HG02759 (cell line): Measurements from ENCODE around the gene ZNF605.
A peak's percentile ranks its signal among the peaks of the same experiment; 100 is the strongest.
"Not testable (repeated sequence)": the region's sequence is repeated elsewhere in the genome, so short reads cannot be mapped to it uniquely, and the experiment has no call there.

Source experiments
- ATAC-seq: cut with Tn5 transposase; IDR thresholded peaks from one replicate; pipeline ENCODE4 v1.9.1; 2021; ENCODE audit warnings: mild to moderate bottlenecking, moderate library complexity; ENCODE audit not compliant: unreplicated experiment

The ZNF605 gene

DNA sequence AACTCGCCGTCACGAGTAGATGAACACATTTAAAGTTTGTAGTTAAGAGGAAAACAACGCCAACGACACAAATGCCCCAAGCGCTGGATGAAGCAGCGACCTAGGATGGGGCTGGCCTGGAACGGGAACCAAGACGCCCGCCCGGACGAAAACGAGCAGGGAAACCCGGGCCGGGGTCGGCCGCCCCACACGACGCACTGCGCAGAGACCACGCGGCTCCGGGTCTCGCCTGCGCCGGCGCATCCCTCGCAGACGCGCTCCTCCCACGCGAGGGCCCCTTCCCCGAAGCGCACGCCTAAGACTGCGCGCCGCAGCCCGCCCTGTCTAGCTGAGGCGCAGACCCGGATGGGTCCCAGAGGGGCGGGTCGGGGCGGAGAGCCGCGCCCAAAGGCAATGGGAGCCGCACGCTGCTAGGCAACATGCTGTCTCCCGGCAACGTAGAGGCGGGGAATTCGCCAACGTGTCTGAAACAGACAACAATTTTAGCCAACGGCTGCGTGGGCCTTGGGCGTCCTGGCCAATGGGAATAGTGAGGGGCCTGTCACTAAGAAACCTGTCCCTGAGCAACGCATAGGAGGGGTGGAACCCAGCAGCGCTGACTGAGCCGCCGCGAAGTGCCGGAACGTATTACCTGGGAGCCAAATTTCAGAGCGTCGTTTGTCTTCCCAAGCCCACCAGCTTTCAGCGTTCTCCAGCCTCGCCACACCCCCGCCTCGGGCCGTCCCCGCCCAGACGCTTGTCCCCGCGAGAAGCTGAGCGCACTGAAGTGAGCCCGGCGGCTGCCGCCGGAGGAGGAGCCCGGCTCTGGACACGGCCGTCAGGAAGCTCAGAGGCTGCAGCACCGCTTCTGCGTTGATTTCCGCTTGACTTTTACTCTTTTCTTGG lies 47.7 kb downstream of the ZNF605 start:
- peak; percentile 90 for ATAC-seq

- ATAC-seq = not testable (repeated sequence)
These were observed 48.3 kb downstream of the ZNF605 start for GRCh38 chr12:132907789-132908144.

- no peak for ATAC-seq
These were observed 48.9 kb downstream of the ZNF605 start for GRCh38 chr12:132907216-132907615.

DNA sequence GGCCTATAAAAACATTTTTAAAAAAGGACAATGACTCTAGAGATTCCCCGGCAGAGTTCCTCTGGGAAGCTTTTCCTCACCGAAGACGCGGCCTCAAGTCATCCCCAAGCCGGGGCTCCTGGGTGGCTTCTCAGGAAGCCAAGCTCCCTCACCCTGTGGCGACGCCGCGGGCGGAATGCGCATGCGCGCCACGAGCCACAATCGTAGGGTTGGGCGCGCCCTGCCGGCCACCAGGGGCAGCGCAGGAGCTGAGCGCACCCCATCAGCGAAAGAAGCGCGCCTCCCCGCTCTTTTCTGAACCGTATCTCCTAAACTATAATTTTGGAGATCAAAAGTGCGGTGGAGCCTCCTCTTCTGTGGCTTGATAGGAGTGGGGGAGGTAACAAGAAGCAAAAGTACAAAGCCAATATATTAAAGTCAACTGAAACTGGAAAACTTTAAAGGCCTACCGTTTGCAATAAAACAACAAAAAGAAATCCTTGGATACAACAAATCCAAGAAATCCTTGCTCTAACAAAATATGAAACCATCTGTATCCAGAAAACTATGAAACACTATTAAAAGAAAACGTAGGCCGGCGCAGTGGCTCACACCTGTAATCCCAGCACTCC lies 51.3 kb downstream of the ZNF605 start:
- no peak for ATAC-seq

GRCh38 chr12:132899033-132899432 lies 57.1 kb downstream of the ZNF605 start:
- ATAC-seq = no peak

DNA sequence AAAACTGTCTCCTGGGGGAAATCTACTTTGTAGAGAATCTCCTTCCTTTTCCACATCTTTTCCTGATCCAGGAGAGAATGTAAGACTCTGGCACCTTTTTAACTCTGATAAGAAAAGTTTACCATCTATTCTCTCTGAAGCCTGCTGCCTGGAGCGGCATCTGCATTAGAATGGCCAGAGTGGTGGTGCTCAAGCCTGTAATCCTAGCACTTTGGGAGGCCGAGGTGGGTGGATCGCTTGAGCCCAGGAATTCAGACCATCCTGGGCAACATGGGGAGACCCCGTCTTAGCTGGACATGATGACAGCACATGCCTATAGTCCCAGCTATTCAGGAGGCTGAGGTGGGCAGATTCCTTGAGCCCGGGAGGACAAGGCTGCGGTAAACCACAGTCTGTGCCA lies 67.3 kb downstream of the ZNF605 start:
- no peak for ATAC-seq

DNA sequence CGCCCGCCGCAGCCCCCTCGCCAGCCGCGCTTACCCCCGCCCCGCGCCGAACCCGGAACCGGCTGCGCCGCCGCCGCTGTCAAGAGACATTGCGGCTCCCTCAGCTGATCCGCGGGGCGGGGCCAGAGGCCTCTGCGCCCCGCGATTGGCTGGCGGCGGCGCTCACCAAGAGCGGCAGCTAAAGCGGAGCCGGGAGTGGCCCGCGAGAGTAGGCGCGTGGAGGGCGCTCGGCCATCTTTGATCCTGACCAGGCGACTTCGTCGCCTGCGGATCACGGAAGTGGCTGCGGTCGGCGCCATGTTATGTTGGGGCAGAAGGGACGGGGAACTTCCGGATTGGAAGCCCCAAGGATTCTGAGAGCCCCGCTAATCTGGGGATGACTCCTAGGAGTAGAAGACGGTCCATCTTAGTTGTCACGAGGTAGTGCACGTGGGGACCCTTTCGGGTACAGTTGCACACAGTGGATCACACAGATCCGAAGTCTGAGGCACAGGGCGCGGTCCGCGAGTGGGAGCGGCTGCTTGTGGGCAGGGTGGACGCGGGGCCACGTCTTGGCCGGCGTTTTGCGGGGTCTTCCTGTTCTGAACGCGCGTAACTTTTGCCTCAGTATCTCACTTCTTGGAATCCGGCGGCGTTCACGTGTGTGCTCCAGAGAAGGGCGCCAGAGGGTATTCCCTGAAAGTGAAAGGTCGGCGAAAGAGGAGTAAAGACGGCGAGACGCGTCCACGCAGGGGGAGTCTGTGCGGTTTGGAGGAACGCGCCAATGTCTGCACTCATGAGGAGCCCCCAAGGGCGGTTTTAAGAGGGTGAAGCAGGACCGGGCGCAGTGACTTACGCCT lies 68.4 kb downstream of the ZNF605 start, which contains the start of gene CHFR:
CHFR (minus strand) TSS at position 93 of the 839 bp plus-strand sequence. CDS start 277 bp downstream, outside the sequence.
- peak; percentile 98 for ATAC-seq

DNA sequence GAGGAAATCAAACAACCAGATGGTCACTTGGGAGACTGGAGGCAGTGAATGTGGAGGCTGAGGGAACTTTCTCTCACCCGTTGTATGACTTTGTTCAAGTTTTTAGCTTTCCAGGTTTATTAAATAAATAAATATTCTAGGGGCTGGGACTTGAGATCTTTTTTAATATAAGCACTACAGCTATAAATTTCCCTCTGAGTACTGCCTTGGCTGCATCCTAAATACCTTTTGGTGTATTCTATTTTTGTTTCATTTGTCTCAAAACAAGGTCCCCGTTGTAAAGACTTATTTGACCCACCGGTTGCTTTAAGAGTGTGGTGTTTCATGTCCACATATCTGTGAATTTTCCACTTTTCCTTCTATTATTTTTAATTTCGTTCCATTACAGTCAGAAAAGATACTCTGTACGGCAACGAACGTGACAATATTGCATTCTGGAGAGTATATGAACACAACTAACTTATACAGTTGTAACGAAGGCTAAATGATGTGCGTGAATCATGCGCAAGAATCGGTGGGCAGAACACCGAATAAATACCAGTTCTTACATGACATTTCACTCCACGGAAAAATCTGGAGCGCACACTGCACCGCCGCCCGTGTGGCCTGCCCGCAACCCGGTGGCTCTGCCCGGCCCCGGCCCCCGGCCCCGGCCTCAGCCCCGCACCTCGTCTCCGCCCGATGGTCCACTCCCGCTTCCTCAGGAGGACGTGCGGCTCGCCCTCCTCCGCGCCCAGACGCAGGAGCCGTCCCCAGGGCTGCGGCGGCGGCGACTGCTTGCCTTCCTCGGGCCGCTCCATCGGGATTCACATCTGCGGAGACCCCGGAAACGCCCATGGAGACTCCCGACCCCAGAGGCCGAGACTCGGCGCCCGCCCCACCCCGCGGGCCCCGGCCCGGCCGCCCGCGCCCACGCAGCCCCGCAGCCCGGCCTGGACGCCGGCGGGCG lies 69.3 kb downstream of the ZNF605 start:
- peak; percentile 20 for ATAC-seq

DNA sequence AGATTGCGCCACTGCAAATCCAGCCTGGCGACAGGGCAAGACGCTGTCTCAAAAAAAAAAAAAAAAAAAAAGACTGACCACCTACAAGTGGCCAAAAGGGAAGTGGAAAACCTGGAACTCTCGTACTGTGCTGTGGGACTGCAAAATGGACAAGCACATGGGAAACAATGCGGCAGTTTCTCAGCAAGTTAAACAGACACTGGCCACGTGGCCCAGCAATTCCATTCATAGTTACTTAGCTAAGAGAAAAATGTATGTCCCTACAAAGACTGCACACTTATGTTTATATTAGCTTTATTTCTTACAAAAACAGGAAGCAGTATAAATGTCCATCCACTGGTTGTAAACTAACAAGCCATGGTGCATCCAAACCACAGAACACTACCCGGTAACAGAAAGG lies 74.3 kb downstream of the ZNF605 start:
- ATAC-seq = no peak

GRCh38 chr12:132874620-132875019 lies 81.5 kb downstream of the ZNF605 start:
- not testable (repeated sequence) for ATAC-seq

DNA sequence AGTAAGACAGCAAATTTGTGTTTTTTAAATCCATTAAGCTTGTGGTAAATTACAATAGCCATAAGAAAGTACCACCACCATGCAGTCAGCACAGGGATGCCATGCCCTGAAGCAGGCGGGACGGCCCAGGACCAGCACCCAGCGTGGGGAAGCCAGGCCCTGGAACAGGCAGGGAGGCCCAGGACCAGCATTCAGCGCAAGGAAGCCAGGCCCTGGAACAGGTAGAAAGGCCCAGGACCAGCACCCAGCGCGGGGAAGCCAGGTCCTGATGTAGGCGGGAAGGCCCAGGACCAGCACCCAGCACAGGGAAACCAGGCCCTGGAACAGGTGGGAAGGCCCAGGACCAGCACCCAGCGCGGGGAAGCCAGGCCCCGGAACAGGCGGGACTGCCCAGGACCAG lies 81.9 kb downstream of the ZNF605 start:
- ATAC-seq = no peak

- ATAC-seq = no peak
These were observed 82.4 kb downstream of the ZNF605 start for GRCh38 chr12:132873724-132874123.

DNA sequence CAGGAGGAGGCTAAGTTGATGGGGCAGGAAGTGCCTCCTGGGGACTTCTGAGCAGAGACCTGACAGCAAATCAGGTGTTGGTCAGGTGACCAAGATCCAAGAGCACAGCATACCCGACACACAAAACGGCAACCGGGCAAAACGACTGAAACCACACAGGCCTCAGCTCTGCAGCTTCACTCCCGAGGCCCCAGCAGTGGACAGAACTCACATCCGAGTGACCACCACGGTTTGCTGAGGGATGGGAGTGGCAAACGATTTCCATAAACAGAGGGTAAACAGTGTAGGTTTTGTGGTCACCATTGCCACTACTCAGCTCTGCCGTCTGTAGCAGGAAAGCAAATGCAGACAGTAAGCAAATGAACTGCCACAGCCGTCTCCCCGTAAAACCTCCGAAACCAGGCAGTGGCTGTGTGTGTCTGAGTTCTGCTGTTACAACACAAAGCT lies 83.1 kb downstream of the ZNF605 start:
- no peak for ATAC-seq

DNA sequence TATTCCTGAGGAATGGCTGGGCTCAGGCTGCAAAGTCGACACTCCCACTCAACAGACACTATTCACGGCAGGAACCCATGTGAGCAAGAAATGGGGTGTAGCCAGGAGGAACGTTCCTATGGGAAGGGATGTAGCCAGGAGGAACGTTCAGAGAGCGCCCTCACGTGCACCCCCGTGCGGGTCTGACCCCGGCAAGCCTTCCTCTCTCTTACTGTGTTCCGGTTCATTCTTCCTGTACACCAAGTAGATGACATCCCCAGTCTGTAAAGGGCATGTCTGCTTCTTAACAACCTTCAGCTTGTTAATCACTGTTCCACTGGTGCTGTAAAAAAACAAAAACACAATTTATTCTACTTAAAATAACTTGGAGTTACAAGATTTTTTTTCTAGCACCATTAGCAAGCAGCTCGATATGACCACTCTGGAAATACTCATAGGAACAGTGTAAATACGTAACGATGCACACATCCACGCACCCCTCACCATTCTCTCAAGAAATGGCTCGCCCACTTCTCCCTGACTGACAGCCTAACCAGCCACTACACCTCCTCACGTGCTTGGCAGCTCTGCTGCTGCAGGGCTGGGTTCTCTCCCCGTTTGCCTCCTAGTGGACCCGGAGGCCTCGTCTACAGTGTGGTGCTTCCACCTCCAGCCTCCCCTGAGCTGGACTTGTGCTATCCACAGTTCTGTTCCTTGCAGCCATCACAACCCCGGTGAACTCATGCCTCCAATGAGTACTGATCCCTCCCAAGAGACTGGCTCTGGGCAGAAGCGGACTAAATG lies 83.8 kb downstream of the ZNF605 start:
- no peak for ATAC-seq

- ATAC-seq = no peak
These were observed 86.6 kb downstream of the ZNF605 start for GRCh38 chr12:132869551-132869950.
